ENCODE measurements around the gene FCGR2B. TPM values are rescaled to one million over a fixed set of nuclear protein-coding genes. Genes with fewer than 3 reads are reported as not detected.

The FCGR2B gene
- total RNA-seq, 1 donor from 2014 or later, result 16.9 TPM

Other genes starting within 250 kb of the FCGR2B start
- 48.2 TPM for gene FCGR2A, start 157.7 kb upstream of the FCGR2B start, total RNA-seq (ENCODE audit: insufficient read depth, low replicate concordance)
- gene HSPA6, start 138.6 kb upstream of the FCGR2B start, total RNA-seq (ENCODE audit: insufficient read depth, low replicate concordance), result 4.3 TPM
- 26.2 TPM for gene FCGR3A, start 113.3 kb upstream of the FCGR2B start, total RNA-seq (ENCODE audit: insufficient read depth, low replicate concordance)
- gene FCGR3B, start 32.0 kb upstream of the FCGR2B start, total RNA-seq (ENCODE audit: insufficient read depth, low replicate concordance), result 5.5 TPM
- gene FCRLA, start 44.1 kb downstream of the FCGR2B start, total RNA-seq (ENCODE audit: insufficient read depth, low replicate concordance), result 20.0 TPM
- gene FCRLB, start 58.4 kb downstream of the FCGR2B start, total RNA-seq (ENCODE audit: insufficient read depth, low replicate concordance), result not detected
- 81.6 TPM for gene DUSP12, start 86.6 kb downstream of the FCGR2B start, total RNA-seq (ENCODE audit: insufficient read depth, low replicate concordance)
- 21.7 TPM for gene ATF6, start 103.2 kb downstream of the FCGR2B start, total RNA-seq (ENCODE audit: insufficient read depth, low replicate concordance)

Measured in umbilical cord (tissue), 1 donor.